ENCODE measurements around the gene LINC00305. TPM values are rescaled to one million over a fixed set of nuclear protein-coding genes. Genes with fewer than 3 reads are reported as not detected.

The LINC00305 gene
- total and polyA plus RNA-seq, 2 of the 13 experiments (the other 11 are each of a cell fraction or from before 2014, with no cell fraction given) = not detected

DNA sequence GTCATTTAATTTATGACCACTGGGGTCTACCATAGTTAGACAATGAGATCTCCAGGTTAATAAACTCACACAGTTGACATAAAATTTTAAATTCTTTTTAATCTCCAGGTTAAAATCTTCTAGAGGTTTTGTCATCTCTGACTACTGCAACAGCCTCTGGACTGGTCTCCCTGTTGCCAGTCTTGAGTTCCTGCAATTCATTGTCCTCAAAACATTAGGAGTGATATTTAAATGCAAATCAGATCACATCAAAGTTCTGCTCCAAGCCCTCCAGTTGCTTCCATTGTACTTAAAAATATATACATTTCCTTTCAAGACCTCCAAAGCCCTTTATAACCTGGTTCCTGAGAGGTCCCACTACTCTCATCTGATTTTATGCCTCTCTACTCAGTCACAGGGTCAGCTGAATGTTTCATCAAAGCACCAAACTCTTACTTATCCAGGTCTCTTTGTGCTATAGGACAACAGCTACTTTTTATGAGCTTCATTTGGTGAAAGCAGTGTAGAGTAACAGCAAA, 18.6 kb upstream of the LINC00305 start (continued):
- TF ChIP-seq REPIN1 (CRISPR knock-in tag; IDR thresholded peaks at IDR 0.05; ENCODE audit: borderline replicate concordance, low read depth) (no peak), HNRNPL (IDR thresholded peaks at IDR 0.05; ENCODE audit: low read depth, low read length) (no peak), MTA1 (CRISPR knock-in tag; IDR thresholded peaks at IDR 0.05; ENCODE audit: borderline replicate concordance) (no peak)

DNA sequence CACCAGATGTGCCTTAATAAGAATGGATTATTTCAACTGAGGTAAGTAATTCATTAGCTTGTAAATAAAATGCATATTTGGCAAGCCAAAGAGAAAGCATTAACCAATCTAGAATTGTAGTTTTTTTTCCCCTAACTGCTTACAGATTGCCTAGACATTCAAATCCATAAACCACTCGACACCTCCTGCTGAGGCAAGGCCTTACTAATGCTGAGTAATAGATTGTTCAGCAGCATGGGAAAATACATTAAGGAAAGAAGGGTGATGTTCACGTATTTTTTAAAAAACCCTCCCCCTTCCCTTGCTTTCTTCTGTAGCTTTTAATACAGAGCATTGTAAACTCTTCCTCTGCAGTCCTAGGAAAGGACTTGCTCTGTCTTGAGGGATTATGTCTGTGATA, 17.0 kb upstream of the LINC00305 start:
- no TSS peak for BruUV-seq (replicated peaks)
- TF ChIP-seq FOXO1 (CRISPR knock-in tag; IDR thresholded peaks at IDR 0.05) (no peak), SRSF9 (IDR thresholded peaks at IDR 0.05; ENCODE audit: borderline replicate concordance, insufficient read depth, low read depth, low read length, poor library complexity, severe bottlenecking) (no peak), ZNF775 (CRISPR knock-in tag; IDR thresholded peaks at IDR 0.05; ENCODE audit: borderline replicate concordance) (no peak), GABPB1 (CRISPR knock-in tag; IDR thresholded peaks at IDR 0.05) (no peak), ZNF124 (CRISPR knock-in tag; IDR thresholded peaks at IDR 0.05) (no peak), RORA (CRISPR knock-in tag; IDR thresholded peaks at IDR 0.05) (no peak), ZFP36 (IDR thresholded peaks at IDR 0.05; ENCODE audit: borderline replicate concordance, low read depth, low read length, partially characterized antibody) (no peak), ZNF496 (CRISPR knock-in tag; IDR thresholded peaks at IDR 0.05; ENCODE audit: insufficient replicate concordance) (no peak), SIN3B (IDR thresholded peaks at IDR 0.05; ENCODE audit: low read length) (no peak)
- TF ChIP-seq, protein P1, sequence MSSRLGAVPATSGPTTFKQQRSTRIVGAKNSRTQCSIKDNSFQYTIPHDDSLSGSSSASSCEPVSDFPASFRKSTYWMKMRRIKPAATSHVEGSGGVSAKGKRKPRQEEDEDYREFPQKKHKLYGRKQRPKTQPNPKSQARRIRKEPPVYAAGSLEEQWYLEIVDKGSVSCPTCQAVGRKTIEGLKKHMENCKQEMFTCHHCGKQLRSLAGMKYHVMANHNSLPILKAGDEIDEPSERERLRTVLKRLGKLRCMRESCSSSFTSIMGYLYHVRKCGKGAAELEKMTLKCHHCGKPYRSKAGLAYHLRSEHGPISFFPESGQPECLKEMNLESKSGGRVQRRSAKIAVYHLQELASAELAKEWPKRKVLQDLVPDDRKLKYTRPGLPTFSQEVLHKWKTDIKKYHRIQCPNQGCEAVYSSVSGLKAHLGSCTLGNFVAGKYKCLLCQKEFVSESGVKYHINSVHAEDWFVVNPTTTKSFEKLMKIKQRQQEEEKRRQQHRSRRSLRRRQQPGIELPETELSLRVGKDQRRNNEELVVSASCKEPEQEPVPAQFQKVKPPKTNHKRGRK (CRISPR knock-in tag; IDR thresholded peaks at IDR 0.05) = no peak
- TF ChIP-seq, protein P2, sequence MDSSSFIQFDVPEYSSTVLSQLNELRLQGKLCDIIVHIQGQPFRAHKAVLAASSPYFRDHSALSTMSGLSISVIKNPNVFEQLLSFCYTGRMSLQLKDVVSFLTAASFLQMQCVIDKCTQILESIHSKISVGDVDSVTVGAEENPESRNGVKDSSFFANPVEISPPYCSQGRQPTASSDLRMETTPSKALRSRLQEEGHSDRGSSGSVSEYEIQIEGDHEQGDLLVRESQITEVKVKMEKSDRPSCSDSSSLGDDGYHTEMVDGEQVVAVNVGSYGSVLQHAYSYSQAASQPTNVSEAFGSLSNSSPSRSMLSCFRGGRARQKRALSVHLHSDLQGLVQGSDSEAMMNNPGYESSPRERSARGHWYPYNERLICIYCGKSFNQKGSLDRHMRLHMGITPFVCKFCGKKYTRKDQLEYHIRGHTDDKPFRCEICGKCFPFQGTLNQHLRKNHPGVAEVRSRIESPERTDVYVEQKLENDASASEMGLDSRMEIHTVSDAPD (CRISPR knock-in tag; IDR thresholded peaks at IDR 0.05) = no peak
- FAIRE-seq (no peak), ATAC-seq (no peak), DNase-seq (ENCODE audit: low spot score) (no peak)
- Histone ChIP-seq H3K27ac (ENCODE audit: extremely low read length, insufficient read depth, low read length) (no peak overlapping the region), H3K4me3 (replicated peaks in 1 of 3; ENCODE audit: insufficient read depth in 1 of 3, low read depth in 2 of 3, low read length in 3 of 3) (no peak overlapping the region), H4K20me1 (ENCODE audit: insufficient read depth, low read length) (no peaks in the 10 kb centered on the region), H3K36me3 (replicated peaks in 1 of 2; ENCODE audit: control insufficient read depth in 1 of 2, insufficient read depth in 2 of 2, low read length in 2 of 2) (no peaks in the 10 kb centered on the region), H3K27me3 (ENCODE audit: control insufficient read depth in 1 of 2, insufficient read depth in 2 of 2, low read length in 2 of 2) (no peaks in the 10 kb centered on the region), H3K9me3 (ENCODE audit: low read length) (no peaks in the 10 kb centered on the region), H3K4me2 (ENCODE audit: low read depth, low read length) (no peak overlapping the region), H3K9ac (ENCODE audit: insufficient read depth, low read depth, low read length) (no peak overlapping the region), H2AFZ (ENCODE audit: low read length) (no peak overlapping the region), H3K4me1 (ENCODE audit: insufficient read depth, low read length) (no peaks in the 10 kb centered on the region), H3K79me2 (ENCODE audit: insufficient read depth, low read length) (no peaks in the 10 kb centered on the region)
- WGBS (ENCODE audit: low lambda C conversion rate) = 5% methylated on average over 2 of the region's 2 CpGs
- in situ Hi-C loops (cut with HindIII; ENCODE audit: extremely low pct_ligation_motif_present, low pct_unique_long_range_greater_than_20kb) = no loop called here
- POLR2A ChIA-PET = no interaction called here
- intact Hi-C loops (cut with micrococcal nuclease; ENCODE audit: unreplicated experiment) = no loop called here
- CTCF ChIA-PET (ENCODE audit: low intra/inter-chr PET ratio, low total read pairs) = no interaction called here
